Right forelimb (tissue), 1 donor: Measurements from ENCODE around the gene FOXF2.
"Not testable (repeated sequence)": the region's sequence is repeated elsewhere in the genome, so short reads cannot be mapped to it uniquely, and the experiment has no call there.

Experiments
- DNase-seq: peaks from one replicate; pipeline ENCODE4 v3.0.0-alpha.2; 2018

Gene FOXF2

DNA sequence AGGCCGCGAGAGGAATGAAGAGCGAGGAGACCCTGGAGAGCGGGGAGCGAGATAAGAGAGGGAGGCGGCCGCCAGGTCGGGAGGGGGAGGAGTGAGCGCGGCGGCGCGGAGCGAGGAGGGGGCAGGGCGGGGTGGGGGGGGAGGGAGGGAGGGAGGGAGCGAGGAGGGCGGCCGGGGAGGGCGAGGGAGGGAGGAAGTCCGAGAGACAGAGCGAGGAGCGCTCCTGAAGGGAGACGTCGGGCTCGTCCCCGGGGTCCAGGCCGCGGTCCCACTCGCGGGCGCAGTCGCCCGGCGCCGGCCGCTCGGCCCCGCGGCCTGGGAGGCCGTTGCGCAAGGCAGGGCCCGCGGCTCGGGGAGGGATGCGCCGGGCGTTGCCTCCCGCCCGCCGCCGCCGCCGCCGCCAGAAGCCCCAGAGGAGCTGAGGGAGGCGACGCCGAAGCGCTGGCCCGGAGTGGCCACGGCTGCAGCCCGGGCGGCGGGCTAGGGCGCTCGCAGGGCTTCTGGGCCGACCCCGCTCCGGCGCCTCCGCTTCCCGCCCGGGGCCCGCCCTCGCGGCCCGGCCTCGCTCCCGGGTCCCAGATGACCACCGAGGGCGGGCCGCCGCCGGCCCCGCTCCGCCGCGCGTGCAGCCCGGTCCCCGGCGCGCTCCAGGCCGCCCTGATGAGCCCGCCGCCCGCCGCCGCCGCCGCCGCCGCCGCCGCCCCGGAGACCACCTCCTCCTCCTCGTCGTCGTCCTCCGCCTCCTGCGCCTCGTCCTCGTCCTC, at the start of gene FOXF2:
FOXF2 (plus strand) TSS at position 208 of the 764 bp plus-strand sequence; CDS start at position 580, 372 bp downstream.
- no peak for DNase-seq

DNA sequence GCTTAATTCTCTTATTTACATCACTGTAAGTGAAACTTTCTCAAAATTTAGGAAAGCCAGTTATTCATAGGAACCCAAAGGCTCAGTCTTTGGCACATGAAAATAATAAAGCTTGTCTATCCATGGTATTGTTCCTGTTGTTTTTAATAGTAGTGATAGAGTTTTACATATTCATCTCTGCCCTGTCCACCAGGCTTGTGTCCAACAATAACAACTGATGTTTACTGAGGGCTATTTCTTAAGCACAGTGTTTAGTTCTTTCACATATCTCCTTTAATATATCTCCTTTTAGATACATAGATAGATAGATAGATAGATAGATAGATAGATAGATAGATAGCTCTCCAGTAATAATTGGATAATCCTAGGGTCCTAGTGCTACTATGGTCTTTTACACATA, 43.3 kb upstream of the FOXF2 start:
- no peak for DNase-seq

DNA sequence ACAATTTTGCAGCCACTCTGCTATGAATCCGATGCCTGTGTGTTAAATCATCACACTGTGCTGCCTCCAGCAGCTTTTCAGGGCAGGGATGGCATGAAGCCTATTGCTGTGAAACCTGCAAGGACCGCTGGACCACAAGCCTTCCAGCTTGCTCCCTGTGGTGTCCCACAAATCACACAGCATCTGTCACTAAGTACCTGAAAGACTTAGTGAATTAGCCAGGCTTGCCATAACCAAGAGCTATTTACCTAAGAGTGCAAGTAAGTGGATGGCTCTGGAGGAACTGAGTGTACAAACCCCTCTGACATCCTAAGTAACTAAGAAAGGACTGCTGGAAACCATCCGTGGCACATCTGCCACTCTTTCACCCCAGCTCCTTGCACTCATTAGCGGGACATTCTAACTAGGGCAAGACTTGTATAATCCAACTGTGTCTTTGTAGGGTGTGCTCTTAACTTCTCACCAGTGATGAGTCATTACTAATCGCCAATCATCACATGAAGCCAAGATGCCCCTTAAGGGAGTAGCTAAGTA, 42.8 kb upstream of the FOXF2 start:
- no peak for DNase-seq

DNA sequence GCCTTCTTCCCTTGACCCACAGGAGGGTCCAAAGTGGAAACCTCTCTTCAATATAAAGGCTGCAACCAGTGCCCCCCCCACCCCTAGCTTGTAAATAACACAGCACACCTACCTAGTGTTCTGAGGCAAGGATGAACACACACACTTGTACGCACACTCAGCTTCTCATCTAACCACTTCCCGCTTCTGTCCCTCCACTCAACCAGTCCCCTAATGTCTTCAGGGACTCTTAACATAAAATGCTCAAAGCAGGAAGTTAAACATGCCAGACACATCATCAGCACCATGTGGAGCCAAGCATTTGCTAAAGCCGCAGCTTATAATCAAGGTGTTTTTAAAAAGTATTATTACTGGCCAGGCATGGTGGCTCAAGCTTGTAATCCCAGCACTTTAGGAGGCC, 42.2 kb upstream of the FOXF2 start:
- DNase-seq: no peak

DNA sequence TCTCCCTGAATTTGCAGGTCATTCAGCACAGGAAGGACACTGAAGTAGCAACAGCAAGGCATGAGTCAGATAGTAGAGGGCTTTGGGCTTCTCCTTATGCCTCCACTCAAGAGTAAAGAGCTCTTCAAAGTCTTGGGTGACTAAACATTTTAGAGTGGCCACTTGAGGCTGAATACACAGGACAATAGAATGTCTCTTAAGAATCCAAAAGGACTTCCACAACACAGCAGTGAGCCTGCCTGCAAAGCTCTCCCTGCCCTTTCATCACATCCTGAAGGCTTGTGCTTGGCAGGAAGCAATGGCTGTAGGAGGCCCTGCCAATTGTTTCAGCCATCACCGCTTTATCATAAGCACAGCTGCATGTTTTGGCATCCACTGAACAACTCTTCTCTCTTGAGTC, 40.7 kb upstream of the FOXF2 start:
- DNase-seq: peak; percentile 60

- DNase-seq: no peak
Observed at GRCh38 chr6:1349655-1350054, 39.7 kb upstream of the FOXF2 start.

GRCh38 chr6:1351381-1352008, 37.9 kb upstream of the FOXF2 start:
- no peak for DNase-seq

DNA sequence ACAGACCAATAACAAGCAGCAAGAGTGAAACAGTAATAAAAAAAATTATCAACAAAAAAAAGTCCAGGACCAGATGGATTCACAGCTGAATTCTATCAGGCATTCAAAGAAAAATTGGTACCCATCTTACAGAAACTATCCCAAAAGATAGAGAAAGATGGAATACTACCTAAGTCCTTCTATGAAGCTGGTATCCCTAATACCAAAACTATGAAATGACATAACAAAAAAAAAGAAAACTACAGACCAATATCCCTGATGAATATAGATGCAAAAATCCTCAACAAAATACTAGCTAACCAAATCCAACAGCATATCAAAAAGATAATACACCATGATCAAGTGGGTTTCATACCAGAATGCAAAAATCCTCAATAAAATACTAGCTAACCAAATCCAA, 34.3 kb upstream of the FOXF2 start:
- DNase-seq: not testable (repeated sequence)

- DNase-seq: not testable (repeated sequence)
Observed at GRCh38 chr6:1361717-1362116, 27.7 kb upstream of the FOXF2 start.

DNA sequence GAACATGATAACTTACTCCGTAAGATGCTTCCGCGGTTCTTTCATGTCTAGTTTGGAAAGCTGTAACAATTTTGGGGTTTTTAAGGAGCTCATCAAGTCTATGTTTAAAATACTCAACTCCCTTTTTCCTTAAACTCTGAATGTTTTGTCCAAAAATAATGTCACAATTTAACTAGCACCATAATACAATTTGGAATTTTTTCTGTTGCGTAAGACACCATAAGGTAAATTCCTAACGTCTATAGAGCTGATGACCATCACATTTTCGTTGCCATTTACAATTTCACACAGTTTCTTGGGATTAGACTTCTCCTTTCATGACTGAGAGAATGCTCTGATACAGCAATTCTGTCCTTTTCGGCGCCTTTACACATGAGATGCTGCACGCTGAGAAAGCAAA, 26.7 kb upstream of the FOXF2 start:
- no peak for DNase-seq

GRCh38 chr6:1363298-1363697, 26.1 kb upstream of the FOXF2 start:
- no peak for DNase-seq

- peak; percentile 55 for DNase-seq
Observed at GRCh38 chr6:1363729-1364572, 25.4 kb upstream of the FOXF2 start.

DNA sequence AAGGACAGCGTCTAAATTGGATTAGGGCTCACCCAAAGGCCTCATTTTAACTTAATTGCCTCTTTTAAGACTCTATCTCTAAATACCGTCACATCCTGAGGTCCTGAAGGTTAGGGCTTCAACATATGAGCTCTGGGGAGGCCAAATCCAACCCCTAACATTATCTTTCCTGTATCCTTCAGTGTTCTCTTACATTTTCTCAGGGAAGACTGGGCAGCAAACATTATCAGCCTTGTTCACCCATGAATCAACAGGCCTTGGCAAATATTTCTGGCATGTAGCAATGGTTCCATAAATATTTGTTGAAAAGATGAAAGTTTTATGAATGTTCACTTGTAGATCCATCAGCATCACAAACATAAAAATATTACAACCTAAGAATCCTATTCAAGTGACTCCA, 24.6 kb upstream of the FOXF2 start:
- no peak for DNase-seq

GRCh38 chr6:1365686-1366085, 23.7 kb upstream of the FOXF2 start:
- DNase-seq: no peak

GRCh38 chr6:1367771-1368170, 21.6 kb upstream of the FOXF2 start:
- DNase-seq: no peak

DNA sequence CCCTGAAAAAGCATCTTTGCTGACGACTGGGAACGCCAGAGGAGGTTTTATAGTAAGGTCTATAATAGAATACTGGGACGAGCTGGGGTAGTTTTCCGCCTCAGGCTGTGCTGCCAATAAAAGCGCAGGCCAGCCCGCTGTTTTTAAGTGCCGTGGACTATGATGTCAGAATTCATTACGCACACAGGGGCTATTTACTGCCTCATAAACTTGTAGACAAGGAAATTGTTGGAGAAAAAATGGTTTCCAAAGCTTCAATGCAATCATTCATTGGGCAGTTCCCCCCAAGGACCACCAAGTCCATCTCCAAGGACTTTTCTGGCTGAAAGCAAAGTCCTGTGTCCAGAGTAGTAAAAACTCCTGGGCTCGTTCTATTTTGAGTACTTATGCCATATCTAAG, 20.4 kb upstream of the FOXF2 start:
- DNase-seq: no peak

- DNase-seq: not testable (repeated sequence)
Observed at GRCh38 chr6:1369695-1370094, 19.7 kb upstream of the FOXF2 start.

- no peak for DNase-seq
Observed at GRCh38 chr6:1371933-1372332, 17.4 kb upstream of the FOXF2 start.

DNA sequence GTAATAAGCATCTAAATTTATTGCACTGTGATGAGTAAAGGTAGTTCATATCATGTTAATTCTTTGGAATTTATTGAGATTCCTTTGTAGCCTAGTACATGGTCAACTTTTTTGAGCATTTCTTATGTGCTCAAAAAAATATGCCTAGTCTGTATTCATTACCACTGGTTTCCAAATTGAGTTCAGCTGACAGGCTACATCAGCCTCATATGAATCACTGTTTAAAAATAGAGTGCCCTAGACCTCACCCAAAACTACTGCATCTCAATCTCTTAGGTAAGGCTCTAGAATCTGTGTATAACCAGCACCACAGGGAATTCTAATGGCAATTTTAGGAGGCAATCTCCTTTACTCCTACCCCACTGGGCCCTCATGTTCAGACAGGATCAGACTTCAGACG, 16.7 kb upstream of the FOXF2 start:
- no peak for DNase-seq

- DNase-seq: no peak
Observed at GRCh38 chr6:1376653-1377052, 12.7 kb upstream of the FOXF2 start.

GRCh38 chr6:1377526-1377925, 11.8 kb upstream of the FOXF2 start:
- no peak for DNase-seq

DNA sequence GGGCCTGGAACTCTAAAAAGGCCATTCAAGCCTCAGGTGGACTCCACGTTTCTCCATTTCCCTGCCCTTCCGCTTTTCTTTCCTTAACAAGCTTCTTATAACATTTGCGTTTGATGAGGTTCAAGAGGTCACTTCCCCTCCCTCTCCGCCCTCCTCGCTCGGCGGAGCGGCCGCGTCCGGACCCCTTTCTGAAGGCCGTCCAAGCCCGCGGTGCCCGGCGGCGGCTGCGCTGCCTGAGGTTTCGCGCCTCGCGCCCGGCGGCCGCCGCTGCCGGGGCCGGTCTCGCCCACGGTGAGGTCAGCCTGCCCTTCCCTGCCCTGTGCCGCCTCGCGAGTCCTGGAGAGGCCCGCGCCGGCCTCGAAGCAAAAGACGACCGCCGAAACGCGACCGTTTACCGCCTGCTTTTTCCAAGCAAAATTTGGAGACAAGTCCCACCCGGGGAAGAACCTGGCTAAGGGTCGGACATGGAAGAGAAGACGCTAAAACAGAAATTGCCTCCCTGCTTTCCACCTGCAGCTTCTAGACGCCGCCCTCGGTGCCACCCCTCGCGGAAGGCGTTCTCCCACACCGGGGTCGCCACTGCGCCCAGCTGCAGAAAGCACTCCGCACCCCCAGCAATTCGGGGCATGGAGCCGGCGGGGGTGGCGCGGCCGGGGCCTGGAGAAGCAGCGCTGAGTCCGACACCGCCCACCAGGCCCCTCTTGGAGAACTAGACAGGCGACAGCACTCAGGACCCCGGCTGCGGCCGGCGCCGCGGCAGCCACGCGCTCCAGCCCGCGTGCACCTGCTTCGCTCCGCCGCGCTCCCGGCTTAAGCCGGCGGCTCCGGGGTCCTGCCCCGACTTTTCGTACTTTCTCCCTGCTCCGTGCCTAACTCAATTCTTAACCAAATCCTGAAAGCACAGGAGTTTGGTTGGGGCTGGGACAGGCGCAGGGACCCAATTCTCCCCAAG, 11.0 kb upstream of the FOXF2 start:
- DNase-seq: no peak
